Measurements from ENCODE around the gene GPR183. TPM values are rescaled to one million over a fixed set of nuclear protein-coding genes. Genes with fewer than 3 reads are reported as not detected.

The GPR183 gene
- total and polyA plus RNA-seq, 12 donors: 0.94 to 15.0 (median 8.3) TPM

GRCh38 chr13:99352351-99353245 is 45.4 kb upstream of the GPR183 start:
- Histone ChIP-seq H3K36me3 (replicated peaks in 1 of 2) (no peaks in the 10 kb centered on the region), H3K4me1 (replicated peaks in 1 of 2) (peaks cover 21 to 37% of the 10 kb centered on the region in 2 donors), H3K27ac (no peak overlapping the region), H3K27me3 (no peaks in the 10 kb centered on the region), H3K4me3 (no peak overlapping the region), H3K9me3 (replicated peaks in 1 of 3) (no peaks in the 10 kb centered on the region)
- TF ChIP-seq POLR2A (IDR thresholded peaks at IDR 0.05) (no peak), CTCF (IDR thresholded peaks at IDR 0.05) (no peak)
- DNase-seq: no peak
- WGBS, 4 donors: 90 to 97% (median 93%) methylated on average over 17 of the region's 17 CpGs
- intact Hi-C loops (cut with DNase I): no loop called here

DNA sequence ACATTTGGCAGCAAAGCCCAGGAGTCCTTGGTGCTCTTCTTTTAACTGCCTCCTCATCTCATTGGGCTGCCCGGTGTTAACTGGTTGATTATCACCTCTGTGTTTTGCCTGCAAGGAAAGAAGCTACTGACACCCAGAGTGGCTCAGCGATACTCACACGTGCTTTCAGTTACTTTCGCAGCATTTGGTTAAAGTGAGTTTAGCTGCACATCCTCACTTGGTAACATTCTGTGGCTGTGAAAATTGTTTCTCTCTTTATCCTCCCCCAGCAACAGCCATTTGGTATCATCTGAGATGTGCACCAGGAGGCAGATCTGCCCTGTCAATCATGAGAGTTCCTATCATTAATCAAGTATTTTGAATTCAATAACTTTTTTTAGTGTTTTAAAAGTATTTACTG is 44.6 kb upstream of the GPR183 start:
- no peaks in the 10 kb centered on the region for H3K9me3 ChIP-seq (replicated peaks in 1 of 3)

DNA sequence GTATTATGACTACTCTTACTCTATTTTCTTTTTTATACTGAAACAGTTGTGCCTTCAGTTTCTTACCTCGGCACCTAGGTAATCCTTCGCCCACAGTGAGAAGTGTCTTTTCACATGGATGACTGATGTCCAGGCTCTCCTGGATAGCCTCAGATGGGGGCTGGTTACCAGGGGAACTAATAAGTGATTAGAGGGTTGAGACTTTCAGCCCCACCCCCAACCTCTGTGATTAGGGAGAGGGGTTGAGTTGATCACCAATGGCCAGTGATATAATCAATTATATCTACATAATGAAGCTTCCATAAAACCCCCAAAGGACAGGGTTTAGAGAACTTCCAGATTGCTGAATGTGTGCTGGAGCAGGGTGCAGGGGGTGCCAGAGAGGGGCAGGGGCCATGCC is 43.0 kb upstream of the GPR183 start:
- Histone ChIP-seq H3K9me3 (replicated peaks in 1 of 3) (no peaks in the 10 kb centered on the region), H3K27me3 (no peaks in the 10 kb centered on the region), H3K4me1 (replicated peaks in 1 of 2) (peaks cover 4 to 12% of the 10 kb centered on the region in 2 donors), H3K4me3 (no peak overlapping the region), H3K36me3 (replicated peaks in 1 of 2) (no peaks in the 10 kb centered on the region), H3K27ac (no peak overlapping the region)
- DNase-seq: no peak
- intact Hi-C loops (cut with DNase I): no loop called here
- TF ChIP-seq POLR2A (IDR thresholded peaks at IDR 0.05): no peak
- no peak for TF ChIP-seq CTCF (IDR thresholded peaks at IDR 0.05)
- 96 to 100% (median 100%) methylated on average over 2 of the region's 2 CpGs for WGBS, 4 donors

More for the DNA sequence above, 44.6 kb upstream of the GPR183 start:
- Histone ChIP-seq H3K4me1 (replicated peaks in 1 of 2) (peaks cover 13 to 28% of the 10 kb centered on the region in 2 donors), H3K4me3 (no peak overlapping the region), H3K27me3 (no peaks in the 10 kb centered on the region), H3K36me3 (replicated peaks in 1 of 2) (no peaks in the 10 kb centered on the region), H3K27ac (no peak overlapping the region)
- intact Hi-C loops (cut with DNase I): no loop called here
- no peak for DNase-seq
- TF ChIP-seq CTCF (IDR thresholded peaks at IDR 0.05) (no peak), POLR2A (IDR thresholded peaks at IDR 0.05) (no peak)
- 83 to 93% (median 90%) methylated on average over 4 of the region's 4 CpGs for WGBS, 4 donors

GRCh38 chr13:99347911-99348451 is 40.8 kb upstream of the GPR183 start:
- Histone ChIP-seq H3K4me3 (no peak overlapping the region), H3K36me3 (replicated peaks in 1 of 2) (peaks cover 0 to 9% of the 10 kb centered on the region in 2 donors), H3K4me1 (replicated peaks in 1 of 2) (peaks cover 0 to 2% of the 10 kb centered on the region in 2 donors), H3K9me3 (replicated peaks in 1 of 3) (no peaks in the 10 kb centered on the region), H3K27ac (no peak overlapping the region), H3K27me3 (no peaks in the 10 kb centered on the region)
- WGBS, 4 donors: 93 to 95% (median 93%) methylated on average over 8 of the region's 8 CpGs
- TF ChIP-seq CTCF (IDR thresholded peaks at IDR 0.05) (no peak), POLR2A (IDR thresholded peaks at IDR 0.05) (no peak)
- no peak for DNase-seq
- intact Hi-C loops (cut with DNase I): no loop called here

Data from adrenal gland (tissue), 12 donors.